Calu3 (cell line): ENCODE results near the gene RIMBP2. TPM values are rescaled to one million over a fixed set of nuclear protein-coding genes. Genes with fewer than 3 reads are reported as not detected.

ENCODE experiments used
- BruUV-seq: library from RNA; stranded (reverse); fragments of 400-500 nt; replicated peaks from 2 replicates; lab custom pipeline; 2021; lab: Mats Ljungman, UMichigan
- CTCF ChIA-PET: fragments of 300-600 bp; sonication (Branson Sonifier 250); formaldehyde crosslinking; loops from one replicate; lab custom pipeline; 2022; ENCODE audit warnings: antibody characterized with exemption; lab: Charles Lee
- DNase-seq: peaks from one replicate; pipeline ENCODE4 v3.0.0; 2022
- H3K27ac Mint-ChIP-seq: one replicate; pipeline ENCODE4 v1.8.0; 2022; ENCODE audit warnings: mixed read lengths; ENCODE audit not compliant: unreplicated experiment
- H3K27me3 Mint-ChIP-seq: one replicate; pipeline ENCODE4 v1.8.0; 2022; ENCODE audit warnings: mixed read lengths; ENCODE audit not compliant: unreplicated experiment
- H3K36me3 Mint-ChIP-seq: one replicate; pipeline ENCODE4 v1.8.0; 2022; ENCODE audit warnings: mild to moderate bottlenecking, moderate library complexity, mixed read lengths; ENCODE audit not compliant: insufficient read depth, unreplicated experiment
- H3K4me1 Mint-ChIP-seq: one replicate; pipeline ENCODE4 v1.8.0; 2022; ENCODE audit warnings: mild to moderate bottlenecking, low read depth, mixed read lengths; ENCODE audit not compliant: unreplicated experiment
- H3K4me3 Mint-ChIP-seq: one replicate; pipeline ENCODE4 v1.8.0; 2022; ENCODE audit warnings: mild to moderate bottlenecking, low read depth, moderate library complexity, mixed read lengths; ENCODE audit not compliant: unreplicated experiment
- H3K9me3 Mint-ChIP-seq: one replicate; pipeline ENCODE4 v1.8.0; 2022; ENCODE audit warnings: low read depth, mixed read lengths; ENCODE audit not compliant: unreplicated experiment
- CTCF ChIP-seq: fragments of 200-600 bp; IDR thresholded peaks from one replicate; pipeline ENCODE4 v1.8.0; 2022; ENCODE audit warnings: antibody characterized with exemption; ENCODE audit not compliant: unreplicated experiment
- intact Hi-C: fragments of 100-400 bp; cut with micrococcal nuclease; formaldehyde crosslinking; loops from one replicate; pipeline ENCODE4 v1.10.0; 2022; ENCODE audit not compliant: unreplicated experiment
- total RNA-seq: library from RNA; stranded (reverse); gene quantifications from 2 replicates; pipeline ENCODE4 v1.2.3, GENCODE V29; 2022

RIMBP2 gene
- total RNA-seq, 1 experiment from 2014 or later: 6.1 TPM

GRCh38 chr12:130642856-130643255, 73.2 kb downstream of the RIMBP2 start:
- intact Hi-C loops: no loop called here
- Mint-ChIP-seq H3K36me3 (no peaks in the 10 kb centered on the region), H3K27ac (no peak overlapping the region), H3K9me3 (peaks cover 5% of the 10 kb centered on the region), H3K4me3 (no peak overlapping the region), H3K27me3 (no peaks in the 10 kb centered on the region), H3K4me1 (no peaks in the 10 kb centered on the region)
- no TSS peak for BruUV-seq
- CTCF ChIA-PET: no interaction called here
- DNase-seq: no peak
- no peak for TF ChIP-seq CTCF

GRCh38 chr12:130641533-130642184, 74.4 kb downstream of the RIMBP2 start:
- Mint-ChIP-seq H3K36me3 (no peaks in the 10 kb centered on the region), H3K4me1 (no peaks in the 10 kb centered on the region), H3K27me3 (no peaks in the 10 kb centered on the region), H3K27ac (no peak overlapping the region), H3K9me3 (peaks cover 6% of the 10 kb centered on the region), H3K4me3 (no peak overlapping the region)
- BruUV-seq: no TSS peak
- CTCF ChIA-PET: no interaction called here
- DNase-seq: no peak
- intact Hi-C loops: no loop called here
- TF ChIP-seq CTCF: no peak

- Mint-ChIP-seq H3K4me3 (no peak overlapping the region), H3K4me1 (no peaks in the 10 kb centered on the region), H3K9me3 (peaks cover 10% of the 10 kb centered on the region), H3K36me3 (no peaks in the 10 kb centered on the region), H3K27ac (no peak overlapping the region), H3K27me3 (no peaks in the 10 kb centered on the region)
- TF ChIP-seq CTCF: no peak
- intact Hi-C loops: no loop called here
- CTCF ChIA-PET: no interaction called here
- BruUV-seq: no TSS peak
- no peak for DNase-seq
These were observed 75.2 kb downstream of the RIMBP2 start for GRCh38 chr12:130640901-130641300.

GRCh38 chr12:130640496-130640895, 75.6 kb downstream of the RIMBP2 start:
- H3K27ac Mint-ChIP-seq: no peak overlapping the region

More at GRCh38 chr12:130640496-130640895, 75.6 kb downstream of the RIMBP2 start:
- Mint-ChIP-seq H3K4me1 (no peaks in the 10 kb centered on the region), H3K4me3 (no peak overlapping the region), H3K27me3 (no peaks in the 10 kb centered on the region), H3K9me3 (peaks cover 13% of the 10 kb centered on the region), H3K36me3 (no peaks in the 10 kb centered on the region)
- CTCF ChIA-PET: interaction anchor here (1.2 kb wide), 1 partner anchor 11 kb away, joined by 3 read pairs; no protein-coding TSS in a partner anchor
- no TSS peak for BruUV-seq
- TF ChIP-seq CTCF: no peak
- intact Hi-C loops: no loop called here
- DNase-seq: no peak
